ENCODE data around the gene NMUR1. TPM values are rescaled to one million over a fixed set of nuclear protein-coding genes. Genes with fewer than 3 reads are reported as not detected.

Gene NMUR1
- polyA plus RNA-seq, 1 of the 3 experiments (the other 2 are of a cell fraction): not detected

- no peaks in the 10 kb centered on the region for H4K20me1 ChIP-seq (ENCODE audit: insufficient read depth)
- H3K9me3 ChIP-seq: no peaks in the 10 kb centered on the region
- H3K79me2 ChIP-seq (ENCODE audit: insufficient read depth): no peaks in the 10 kb centered on the region
- H3F3A ChIP-seq (replicated peaks; ENCODE audit: insufficient read depth): no peaks in the 10 kb centered on the region
- ChIA-PET CTCF (interaction anchor here (0.5 to 4.5 kb wide), 38 partner anchors 9 to 1321 kb away, joined by 3 to 56 read pairs (median 4); partner anchors contain the start of gene NCL), POLR2A (interaction anchor here (3.6 kb wide), 1 partner anchor 19 kb away, joined by 23 read pairs; the partner anchor contains the start of gene NCL)
- no peaks in the 10 kb centered on the region for H3K27me3 ChIP-seq (ENCODE audit: insufficient read depth)
- H3K27ac ChIP-seq (ENCODE audit: low read depth in 2 of 2, low read length in 1 of 2): no peak overlapping the region
- H3K36me3 ChIP-seq (replicated peaks in 1 of 2; ENCODE audit: control insufficient read depth in 1 of 2, insufficient read depth in 2 of 2, low read length in 1 of 2): no peaks in the 10 kb centered on the region
- no peak for TF ChIP-seq EP300 (IDR thresholded peaks at IDR 0.05; ENCODE audit: borderline replicate concordance in 1 of 2, low read depth in 1 of 2, low read length in 1 of 2)
- TF ChIP-seq JUND (IDR thresholded peaks at IDR 0.05): no peak
- TF ChIP-seq POLR2AphosphoS5 (IDR thresholded peaks at IDR 0.05; ENCODE audit: low read depth, low read length): no peak
- no peak for TF ChIP-seq GABPA (IDR thresholded peaks at IDR 0.05; ENCODE audit: low read depth)
- no peak for TF ChIP-seq ELF1 (IDR thresholded peaks at IDR 0.05)
- TF ChIP-seq CHD2 (IDR thresholded peaks at IDR 0.05; ENCODE audit: low read length, partially characterized antibody): no peak
- no peak overlapping the region for H2AFZ ChIP-seq (ENCODE audit: low read depth)
- no peak overlapping the region for H3K4me2 ChIP-seq
- no peaks in the 10 kb centered on the region; a peak in 1 of 4 replicates for H3K4me1 ChIP-seq (ENCODE audit: control insufficient read depth in 1 of 2, insufficient read depth in 2 of 2, low read depth in 1 of 2, low read length in 1 of 2)
- H3K4me3 ChIP-seq (ENCODE audit: low read depth in 2 of 2, low read length in 1 of 2): no peak overlapping the region
- no peak overlapping the region for H3K9ac ChIP-seq
- H3K9me2 ChIP-seq: no peaks in the 10 kb centered on the region
- DNase-seq: peak; percentile 39
- WGBS (ENCODE audit: low lambda C conversion rate): 92% methylated on average over 40 of the region's 65 CpGs
Measured at GRCh38 chr2:231483398-231484329, 46.6 kb downstream of the NMUR1 start.

DNA sequence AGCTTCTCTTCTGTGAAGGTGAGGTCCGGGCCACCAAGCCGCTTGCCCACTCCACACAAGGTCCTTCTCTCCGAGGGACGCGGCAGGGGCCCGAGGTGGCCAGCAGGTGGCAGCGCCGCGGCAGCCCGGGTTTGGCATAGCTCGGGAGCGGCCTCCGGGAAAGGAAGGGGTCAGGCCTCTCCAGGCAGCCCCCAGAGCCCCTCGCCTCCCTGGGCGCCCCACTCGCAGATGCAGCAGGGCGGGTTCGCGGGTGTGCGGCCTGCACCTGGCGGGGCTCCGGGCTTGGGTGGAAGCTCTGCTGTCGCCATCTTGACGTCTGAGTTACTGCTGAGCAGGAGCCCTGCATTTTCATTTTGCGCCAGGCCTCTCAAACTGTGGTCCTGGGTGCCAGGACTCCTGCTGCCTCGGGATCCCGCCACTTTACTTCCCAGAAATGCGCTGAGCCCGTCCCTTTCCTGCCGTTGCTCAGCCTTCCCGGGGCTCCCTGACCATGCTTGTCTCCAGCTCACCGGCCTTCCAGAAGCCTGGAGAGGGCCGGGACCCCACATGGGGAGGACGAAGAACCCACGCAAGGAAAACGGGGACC lies 47.3 kb downstream of the NMUR1 start:
- Histone ChIP-seq H3K4me1 (ENCODE audit: control insufficient read depth in 1 of 2, insufficient read depth in 2 of 2, low read depth in 1 of 2, low read length in 1 of 2) (no peaks in the 10 kb centered on the region; a peak in 1 of 4 replicates), H2AFZ (ENCODE audit: low read depth) (peak overlapping the region; percentile 79; the same call in 1 of the 2 replicates), H3K4me3 (ENCODE audit: low read depth in 2 of 2, low read length in 1 of 2) (no peak overlapping the region; a peak in 1 of 4 replicates), H3K9me3 (no peaks in the 10 kb centered on the region), H3K27me3 (ENCODE audit: insufficient read depth) (no peaks in the 10 kb centered on the region), H3K9me2 (no peaks in the 10 kb centered on the region), H3K9ac (no peak overlapping the region), H3K27ac (ENCODE audit: low read depth in 2 of 2, low read length in 1 of 2) (no peak overlapping the region), H3K36me3 (replicated peaks in 1 of 2; ENCODE audit: control insufficient read depth in 1 of 2, insufficient read depth in 2 of 2, low read length in 1 of 2) (no peaks in the 10 kb centered on the region), H4K20me1 (ENCODE audit: insufficient read depth) (no peaks in the 10 kb centered on the region), H3K4me2 (no peak overlapping the region), H3F3A (replicated peaks; ENCODE audit: insufficient read depth) (no peaks in the 10 kb centered on the region), H3K79me2 (ENCODE audit: insufficient read depth) (no peaks in the 10 kb centered on the region)
- CTCF ChIA-PET: interaction anchor here (0.5 to 4.5 kb wide), 41 partner anchors 10 to 1322 kb away, joined by 3 to 56 read pairs (median 4); partner anchors contain the start of gene NCL
- peak; percentile 96 for DNase-seq
- 57% methylated on average over 22 of the region's 36 CpGs for WGBS (ENCODE audit: low lambda C conversion rate)
- POLR2A ChIA-PET: interaction anchor here (0.8 to 3.6 kb wide), 2 partner anchors 16 to 18 kb away, joined by 3 to 23 read pairs; partner anchors contain the start of gene NCL
- TF ChIP-seq, protein P1, sequence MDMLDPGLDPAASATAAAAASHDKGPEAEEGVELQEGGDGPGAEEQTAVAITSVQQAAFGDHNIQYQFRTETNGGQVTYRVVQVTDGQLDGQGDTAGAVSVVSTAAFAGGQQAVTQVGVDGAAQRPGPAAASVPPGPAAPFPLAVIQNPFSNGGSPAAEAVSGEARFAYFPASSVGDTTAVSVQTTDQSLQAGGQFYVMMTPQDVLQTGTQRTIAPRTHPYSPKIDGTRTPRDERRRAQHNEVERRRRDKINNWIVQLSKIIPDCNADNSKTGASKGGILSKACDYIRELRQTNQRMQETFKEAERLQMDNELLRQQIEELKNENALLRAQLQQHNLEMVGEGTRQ (IDR thresholded peaks at IDR 0.05; ENCODE audit: borderline replicate concordance, low read depth, low read length): no peak
- TF ChIP-seq CTCF (IDR thresholded peaks at IDR 0.05) (peak; percentile 72), ZBTB33 (IDR thresholded peaks at IDR 0.05; ENCODE audit: borderline replicate concordance, low read depth) (no peak), RCOR1 (IDR thresholded peaks at IDR 0.05; ENCODE audit: low read length) (no peak), RFX5 (IDR thresholded peaks at IDR 0.05; ENCODE audit: low read length) (no peak), FOXM1 (IDR thresholded peaks at IDR 0.05; ENCODE audit: low read depth) (no peak), RXRA (IDR thresholded peaks at IDR 0.05; ENCODE audit: borderline replicate concordance, low read depth) (no peak), SMC3 (IDR thresholded peaks at IDR 0.05; ENCODE audit: low read depth, low read length) (peak; percentile 69), GATA2 (CRISPR knock-in tag; IDR thresholded peaks at IDR 0.05) (no peak), FOXJ3 (CRISPR knock-in tag; IDR thresholded peaks at IDR 0.05) (no peak), EZH2phosphoT487 (IDR thresholded peaks at IDR 0.05; ENCODE audit: borderline replicate concordance, low read depth) (no peak), GABPA (IDR thresholded peaks at IDR 0.05; ENCODE audit: low read depth) (no peak), YY1 (IDR thresholded peaks at IDR 0.05; ENCODE audit: low read depth) (no peak), IRF3 (IDR thresholded peaks at IDR 0.05; ENCODE audit: low read depth, low read length) (no peak), POLR2AphosphoS5 (IDR thresholded peaks at IDR 0.05; ENCODE audit: low read depth, low read length) (no peak), RAD21 (IDR thresholded peaks at IDR 0.05; ENCODE audit: low read length) (peak; percentile 62)

All from SK-N-SH (cell line).